ENCODE measurements around the gene MYOCOS.

DNA sequence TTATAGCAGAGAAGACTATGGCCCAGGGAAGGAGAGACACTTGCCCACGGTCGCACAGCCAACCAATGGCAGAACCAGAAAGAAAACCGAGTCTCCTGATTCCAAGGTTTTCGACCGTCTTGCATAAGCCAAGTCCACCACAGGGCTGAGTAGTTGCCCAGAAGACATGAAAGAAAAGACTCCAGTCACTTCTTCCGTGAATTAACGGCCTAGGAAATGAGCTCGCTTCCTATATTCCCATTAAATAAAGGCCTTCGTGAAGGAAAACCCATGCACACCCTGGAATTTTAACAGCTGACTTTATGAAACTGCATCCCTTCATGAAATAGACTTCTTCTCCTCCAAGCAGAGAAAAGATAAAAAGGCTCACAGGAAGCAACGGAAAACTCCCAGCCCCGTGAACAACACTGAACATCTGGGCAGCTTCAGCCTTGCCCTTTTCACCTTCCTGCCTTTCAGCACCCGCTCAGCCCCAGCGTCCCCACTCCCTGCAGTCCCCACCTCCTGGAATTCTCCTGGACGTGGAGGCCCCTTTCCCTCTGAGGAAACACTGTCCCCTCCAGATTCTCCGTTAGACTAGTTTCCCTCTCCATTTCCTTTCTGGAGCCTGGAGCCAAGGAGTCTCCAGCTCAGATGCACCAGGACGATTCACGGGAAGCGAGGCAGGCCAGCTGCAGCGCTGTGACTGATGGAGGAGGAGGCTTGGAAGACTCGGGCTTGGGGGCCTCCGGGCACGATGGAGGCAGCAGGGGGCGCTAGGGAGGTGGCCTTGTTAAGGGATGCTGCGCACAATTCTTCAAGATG, 33.1 kb downstream of the MYOCOS start:
- TF ChIP-seq, protein P1, sequence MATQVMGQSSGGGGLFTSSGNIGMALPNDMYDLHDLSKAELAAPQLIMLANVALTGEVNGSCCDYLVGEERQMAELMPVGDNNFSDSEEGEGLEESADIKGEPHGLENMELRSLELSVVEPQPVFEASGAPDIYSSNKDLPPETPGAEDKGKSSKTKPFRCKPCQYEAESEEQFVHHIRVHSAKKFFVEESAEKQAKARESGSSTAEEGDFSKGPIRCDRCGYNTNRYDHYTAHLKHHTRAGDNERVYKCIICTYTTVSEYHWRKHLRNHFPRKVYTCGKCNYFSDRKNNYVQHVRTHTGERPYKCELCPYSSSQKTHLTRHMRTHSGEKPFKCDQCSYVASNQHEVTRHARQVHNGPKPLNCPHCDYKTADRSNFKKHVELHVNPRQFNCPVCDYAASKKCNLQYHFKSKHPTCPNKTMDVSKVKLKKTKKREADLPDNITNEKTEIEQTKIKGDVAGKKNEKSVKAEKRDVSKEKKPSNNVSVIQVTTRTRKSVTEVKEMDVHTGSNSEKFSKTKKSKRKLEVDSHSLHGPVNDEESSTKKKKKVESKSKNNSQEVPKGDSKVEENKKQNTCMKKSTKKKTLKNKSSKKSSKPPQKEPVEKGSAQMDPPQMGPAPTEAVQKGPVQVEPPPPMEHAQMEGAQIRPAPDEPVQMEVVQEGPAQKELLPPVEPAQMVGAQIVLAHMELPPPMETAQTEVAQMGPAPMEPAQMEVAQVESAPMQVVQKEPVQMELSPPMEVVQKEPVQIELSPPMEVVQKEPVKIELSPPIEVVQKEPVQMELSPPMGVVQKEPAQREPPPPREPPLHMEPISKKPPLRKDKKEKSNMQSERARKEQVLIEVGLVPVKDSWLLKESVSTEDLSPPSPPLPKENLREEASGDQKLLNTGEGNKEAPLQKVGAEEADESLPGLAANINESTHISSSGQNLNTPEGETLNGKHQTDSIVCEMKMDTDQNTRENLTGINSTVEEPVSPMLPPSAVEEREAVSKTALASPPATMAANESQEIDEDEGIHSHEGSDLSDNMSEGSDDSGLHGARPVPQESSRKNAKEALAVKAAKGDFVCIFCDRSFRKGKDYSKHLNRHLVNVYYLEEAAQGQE (IDR thresholded peaks at IDR 0.05; ENCODE audit: insufficient read depth in 1 of 2, low read depth in 2 of 2, low read length in 2 of 2) = no peak
- TF ChIP-seq POLR2AphosphoS5 (IDR thresholded peaks at IDR 0.05; ENCODE audit: low read depth, low read length) = no peak
- TF ChIP-seq SIN3A (IDR thresholded peaks at IDR 0.05; ENCODE audit: borderline replicate concordance, insufficient read depth, low read length) = no peak
